Left renal pelvis (tissue), 4 donors: Measurements from ENCODE around the gene CUX1. TPM values are rescaled to one million over a fixed set of nuclear protein-coding genes. Genes with fewer than 3 reads are reported as not detected.

Source experiments
- DNase-seq, 4 donors: peaks; one replicate each; pipeline ENCODE4 v3.0.0-alpha.2; 2013; ENCODE audit warnings: low read depth in 4 of 4, low spot score in 3 of 4
- polyA plus RNA-seq, 4 donors: library from polyadenylated mRNA; unstranded; fragments of 120-200 nt; gene quantifications; one replicate each; pipeline ENCODE4 v1.2.1, GENCODE V29; 2013; ENCODE audit not compliant: insufficient read length in 4 of 4

CUX1 gene
- polyA plus RNA-seq, 4 donors, result 66.7 to 114 (median 96.4) TPM

DNA sequence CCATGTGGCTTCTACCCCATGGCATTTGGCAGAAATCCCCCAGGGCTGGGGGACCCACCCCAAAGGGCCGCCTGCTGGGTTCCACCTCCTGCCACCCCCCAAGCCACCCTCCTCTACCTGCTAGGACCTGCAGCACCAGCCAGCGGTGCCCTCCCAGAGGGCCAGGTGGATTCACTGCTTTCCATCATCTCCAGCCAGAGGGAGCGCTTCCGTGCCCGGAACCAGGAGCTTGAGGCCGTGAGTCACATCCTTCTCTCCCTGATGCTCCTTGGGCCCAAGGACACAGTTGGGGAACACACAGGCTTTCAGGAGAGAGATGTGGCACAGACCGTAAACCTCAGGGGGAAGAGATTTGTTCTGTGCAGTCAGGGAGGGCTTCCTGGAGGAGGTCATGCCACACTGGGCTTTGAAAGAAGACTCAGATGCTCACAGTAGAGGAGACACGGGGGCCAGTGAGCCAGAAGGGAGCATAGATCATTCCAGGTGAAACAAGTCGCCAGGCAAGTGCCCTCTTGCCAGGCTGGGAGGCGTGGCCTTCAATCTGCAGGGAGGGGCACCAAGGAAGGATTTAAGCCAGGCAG, 457.8 kb downstream of the CUX1 start:
- DNase-seq, result no peak

DNA sequence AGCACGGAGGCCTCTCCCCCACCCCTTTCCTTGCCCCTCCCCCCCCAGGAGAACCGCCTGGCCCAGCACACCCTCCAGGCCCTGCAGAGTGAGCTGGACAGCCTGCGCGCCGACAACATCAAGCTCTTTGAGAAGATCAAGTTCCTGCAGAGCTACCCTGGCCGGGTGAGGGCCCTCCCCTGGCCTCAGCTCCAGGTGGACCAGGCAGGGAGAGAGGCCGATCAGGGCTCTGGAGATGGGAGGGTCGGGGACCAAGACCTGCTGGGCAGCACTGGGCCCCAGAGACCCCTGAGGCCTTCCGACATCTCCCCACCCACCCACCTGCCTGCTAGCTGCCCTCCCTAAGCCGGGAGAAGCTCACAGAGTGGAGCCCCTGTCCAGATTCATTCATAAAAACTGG, 460.5 kb downstream of the CUX1 start:
- DNase-seq, result no peak

- no peak for DNase-seq
Observed at GRCh38 chr7:102279537-102280400, 462.3 kb downstream of the CUX1 start.

GRCh38 chr7:102280521-102280920, 463.1 kb downstream of the CUX1 start:
- DNase-seq, result no peak

DNA sequence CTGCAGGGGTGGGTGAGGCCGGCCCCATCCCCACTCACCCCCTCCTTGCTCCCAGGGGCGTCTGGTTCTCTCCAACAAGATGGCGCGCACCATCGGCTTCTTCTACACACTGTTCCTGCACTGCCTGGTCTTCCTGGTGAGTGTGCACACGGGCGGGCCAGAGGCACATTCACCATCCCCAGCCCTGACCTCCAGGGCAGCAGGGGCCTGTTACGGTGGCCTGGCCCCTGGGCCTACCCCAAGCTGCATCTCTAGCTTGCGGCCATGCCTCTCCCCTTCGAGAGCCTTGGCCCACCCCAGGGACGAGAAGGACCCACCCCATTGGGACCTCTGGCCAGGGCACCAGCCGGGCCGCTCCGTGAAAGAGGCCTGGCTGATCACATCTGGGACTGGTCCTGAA, 464.4 kb downstream of the CUX1 start:
- no peak for DNase-seq

DNA sequence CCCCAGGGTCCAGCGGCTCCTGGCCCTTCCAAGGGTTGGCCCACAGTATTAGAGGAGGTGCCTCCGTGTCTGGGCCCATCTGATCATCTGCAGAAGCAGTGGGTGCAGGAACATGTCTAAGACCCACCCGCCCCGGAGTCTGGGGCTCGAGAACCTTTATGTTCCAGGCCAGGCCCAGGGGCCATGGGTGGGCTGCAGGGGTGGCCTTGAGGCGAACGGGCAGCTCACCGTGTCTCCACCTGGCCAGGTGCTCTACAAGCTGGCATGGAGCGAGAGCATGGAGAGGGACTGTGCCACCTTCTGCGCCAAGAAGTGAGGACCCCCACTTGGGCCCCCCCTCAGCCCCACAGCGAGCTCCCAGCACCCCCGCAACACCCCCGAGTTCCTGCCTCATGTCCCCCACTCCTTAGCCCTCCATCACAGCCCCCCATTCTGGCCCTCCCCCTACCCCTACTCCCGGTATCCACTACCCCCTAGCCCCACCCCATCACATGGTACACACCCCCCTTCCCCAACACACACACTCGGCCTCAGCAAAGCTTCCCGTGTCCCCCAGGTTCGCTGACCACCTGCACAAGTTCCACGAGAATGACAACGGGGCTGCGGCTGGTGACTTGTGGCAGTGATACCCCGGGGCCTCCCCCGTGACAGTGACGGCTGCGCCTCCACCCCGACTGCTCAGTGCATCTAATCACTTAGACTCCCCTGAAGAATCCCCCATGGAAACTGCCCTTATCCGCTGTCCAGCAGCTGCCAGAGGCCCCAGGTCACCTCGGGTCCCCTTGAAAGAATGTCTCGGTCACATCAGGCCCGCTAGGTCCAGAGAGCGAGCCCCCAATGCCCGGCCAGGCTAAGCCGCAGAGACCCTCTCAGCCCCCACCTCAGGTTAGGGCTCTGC, 465.3 kb downstream of the CUX1 start:
- no peak for DNase-seq

DNA sequence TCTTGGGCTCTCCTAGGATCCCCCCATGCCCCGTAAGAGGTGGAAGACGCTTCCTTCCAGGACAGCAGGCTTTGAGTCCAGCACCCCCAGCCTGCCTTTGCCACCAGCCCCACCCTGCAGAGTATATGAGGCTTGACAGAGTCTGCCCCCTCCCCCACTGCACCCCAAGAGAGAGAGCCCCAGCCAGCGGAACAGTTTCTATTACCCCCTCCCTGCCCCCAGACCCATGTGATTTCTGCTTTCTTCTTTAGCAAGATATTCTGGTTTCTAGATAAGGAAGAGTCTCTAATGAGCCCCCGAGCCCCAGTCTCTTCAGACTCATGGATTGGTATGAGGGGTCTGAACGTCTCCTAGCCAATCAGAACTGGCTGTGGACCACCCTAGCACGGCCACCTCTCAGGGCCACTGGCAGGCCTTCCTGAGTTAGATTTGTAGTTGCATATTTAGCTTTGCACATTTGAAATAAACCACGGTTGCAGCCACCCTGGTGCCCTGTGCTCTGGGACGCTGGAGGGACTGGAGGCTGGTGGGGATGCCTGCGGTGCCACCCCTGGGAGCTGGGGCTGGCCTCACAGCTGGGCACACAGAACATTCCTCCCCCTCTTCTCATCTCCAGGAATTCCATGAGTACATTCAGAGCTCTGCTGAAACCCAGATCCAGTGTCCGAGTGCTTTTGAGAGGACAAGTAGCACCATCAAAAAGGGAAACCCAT, 466.2 kb downstream of the CUX1 start:
- DNase-seq, result no peak

DNA sequence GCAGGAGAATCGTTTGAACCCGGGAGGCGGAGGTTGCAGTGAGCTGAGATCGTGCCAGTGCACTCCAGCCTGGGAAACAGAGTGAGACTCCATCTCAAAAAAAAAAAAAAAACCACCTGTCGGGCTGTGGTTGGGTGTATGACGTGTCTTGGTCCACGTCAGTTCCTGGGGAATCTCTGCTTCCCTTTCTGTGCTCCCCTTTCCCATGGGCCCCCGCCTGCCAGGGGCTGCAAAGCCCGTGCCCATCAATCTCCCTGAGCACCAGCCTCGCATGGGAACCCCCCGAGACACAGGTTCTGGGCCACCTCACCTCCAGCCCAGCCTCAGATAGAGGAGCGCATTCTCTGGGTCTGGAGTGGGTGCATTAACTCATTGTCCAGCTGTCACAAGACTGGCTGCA, 467.0 kb downstream of the CUX1 start:
- DNase-seq, result no peak

DNA sequence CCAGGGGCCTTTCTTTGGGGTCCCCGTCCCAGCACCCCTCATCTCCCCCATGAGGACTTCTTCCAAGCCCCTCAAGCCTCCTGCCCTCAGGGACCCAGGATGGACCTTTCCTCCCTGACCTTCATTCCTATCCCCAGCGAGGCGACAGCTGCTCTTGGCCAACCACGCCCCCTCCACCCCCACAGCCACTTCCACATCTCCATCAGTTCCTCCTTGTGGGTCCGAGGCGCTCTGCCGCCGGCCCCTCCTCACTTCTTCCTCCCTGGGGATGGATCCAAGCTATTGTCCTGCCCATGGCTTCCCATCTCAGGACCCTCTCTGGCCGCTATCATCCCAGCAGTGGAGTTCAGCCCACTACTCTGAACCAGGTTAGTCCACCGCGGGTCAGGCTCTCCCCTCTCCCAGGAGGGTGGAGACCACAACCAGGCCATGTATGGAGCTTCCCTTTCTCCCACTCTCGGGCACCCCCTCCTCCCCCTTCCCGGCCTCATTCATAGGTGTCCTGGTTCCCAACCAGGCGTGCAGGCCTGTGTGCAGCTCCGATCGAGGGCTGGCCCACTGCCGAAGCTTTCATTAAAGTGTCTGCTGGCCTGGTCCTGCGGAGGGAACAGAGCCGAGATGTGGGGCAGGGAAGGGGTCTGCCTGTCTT, 467.6 kb downstream of the CUX1 start:
- no peak for DNase-seq

- no peak for DNase-seq
Observed at GRCh38 chr7:102285540-102286236, 468.3 kb downstream of the CUX1 start.

GRCh38 chr7:102286237-102287110, 469.0 kb downstream of the CUX1 start, which contains the start of gene SH2B2:
Gene SH2B2, plus strand, starts transcription at chr7:102286868. Its CDS starts 13,683 bp downstream, at chr7:102300551.
- DNase-seq, result no peak

GRCh38 chr7:102287111-102287980, 469.9 kb downstream of the CUX1 start:
- no peak for DNase-seq

DNA sequence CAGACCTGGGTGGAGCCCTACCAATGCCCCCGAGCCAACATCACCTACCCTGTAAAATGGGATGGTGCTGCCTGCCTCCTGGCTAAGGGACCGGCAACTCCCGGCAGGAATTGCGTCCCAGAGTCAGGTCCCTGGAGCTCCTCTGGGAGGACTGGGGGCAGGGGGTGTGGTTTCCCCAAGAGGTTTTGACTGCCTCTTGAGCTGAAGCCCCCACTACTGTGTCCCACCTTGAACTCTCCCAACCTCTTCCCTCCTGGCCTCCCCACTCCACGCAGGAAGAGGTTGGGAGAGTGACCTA, 470.5 kb downstream of the CUX1 start:
- DNase-seq, result no peak

GRCh38 chr7:102288285-102288930, 471.0 kb downstream of the CUX1 start:
- no peak for DNase-seq

DNA sequence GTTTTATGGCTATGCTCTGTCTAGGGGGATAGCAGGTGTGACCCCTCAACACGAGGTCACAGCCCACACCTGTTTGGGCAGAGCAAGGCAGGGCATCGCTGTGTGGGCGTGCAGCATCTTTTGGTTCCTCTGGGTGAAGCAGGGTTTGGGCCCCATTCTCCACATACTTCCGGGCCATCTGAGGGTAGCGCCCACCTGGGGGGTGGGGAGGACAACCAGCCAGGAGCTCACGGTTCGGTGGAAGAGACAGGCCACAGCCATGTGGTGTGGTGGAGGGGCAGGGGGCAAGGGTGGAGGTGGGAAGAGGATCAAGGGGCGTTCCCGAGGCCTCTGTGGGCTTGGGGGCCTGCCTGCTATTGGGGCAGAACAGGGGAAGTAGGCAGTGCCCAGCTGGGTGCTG, 471.6 kb downstream of the CUX1 start:
- no peak for DNase-seq

DNA sequence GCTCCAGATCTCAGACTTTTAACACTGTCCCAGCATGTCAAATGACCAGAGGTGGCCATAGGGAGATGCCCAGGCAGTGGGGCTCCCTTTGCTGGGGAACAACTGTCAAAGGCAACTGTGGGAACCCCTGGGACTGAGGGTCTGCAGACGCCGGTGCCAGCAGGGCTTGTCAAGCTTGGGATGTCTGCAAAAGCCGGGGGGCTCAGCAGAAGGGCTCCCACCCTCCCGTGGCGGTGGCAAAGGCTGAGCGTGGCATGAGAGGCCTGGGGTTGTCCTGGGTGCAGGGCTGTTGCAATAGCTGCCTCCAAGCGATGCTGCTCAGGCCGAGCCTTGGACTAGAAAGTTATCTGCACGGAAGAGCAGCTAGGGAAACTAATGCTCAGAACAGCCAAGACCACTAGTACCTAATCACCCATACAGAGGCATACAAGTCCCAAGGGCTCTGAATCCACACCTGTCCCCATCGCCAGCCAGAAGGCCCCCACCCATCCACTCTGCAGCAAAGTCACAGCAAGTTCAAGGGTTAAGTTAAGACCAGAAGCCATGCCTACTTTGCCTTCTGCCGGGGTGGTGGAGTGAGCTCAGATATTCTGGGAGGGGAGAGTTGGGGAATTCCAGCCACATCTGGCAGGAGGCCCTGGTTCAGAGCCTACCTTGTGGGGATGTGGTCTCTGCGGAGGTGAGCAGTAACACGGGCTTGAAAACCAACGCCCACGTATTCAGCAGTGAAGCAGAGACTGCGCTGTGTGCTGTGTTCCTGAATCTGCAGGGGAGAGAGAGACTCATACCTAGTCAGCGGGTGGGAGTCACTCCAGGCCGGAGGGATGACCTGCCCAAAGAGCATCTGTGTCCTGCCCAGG, 473.9 kb downstream of the CUX1 start:
- no peak for DNase-seq
